ENCODE measurements around the gene TOMM22. TPM values are rescaled to one million over a fixed set of nuclear protein-coding genes. Genes with fewer than 3 reads are reported as not detected.

The TOMM22 gene
- total RNA-seq, 2 donors from 2014 or later, result 97.1 to 149 TPM

GRCh38 chr22:38685761-38686160 is 4.0 kb downstream of the TOMM22 start:
- no peaks in the 10 kb centered on the region for H3K9me3 ChIP-seq

GRCh38 chr22:38689651-38690050 is 7.9 kb downstream of the TOMM22 start:
- H3K27ac ChIP-seq, result no peak overlapping the region
- intact Hi-C loops (cut with DNase I), result no loop called here
- peak overlapping the region in 1 of 2 donors; percentile 38 for H3K9ac ChIP-seq (ENCODE audit: low read depth in 2 of 2, low read length in 2 of 2)
- H3K4me1 ChIP-seq, result peaks cover 7% of the 10 kb centered on the region
- TF ChIP-seq CTCF (IDR thresholded peaks at IDR 0.05), result no peak
- H3K36me3 ChIP-seq, result peaks cover 12% of the 10 kb centered on the region
- H3K9me3 ChIP-seq, result no peaks in the 10 kb centered on the region
- DNase-seq, result no peak
- H3K27me3 ChIP-seq, result no peaks in the 10 kb centered on the region
- no peak overlapping the region for H3K4me3 ChIP-seq

More at GRCh38 chr22:38685761-38686160, 4.0 kb downstream of the TOMM22 start:
- TF ChIP-seq CTCF (IDR thresholded peaks at IDR 0.05), result no peak
- no peak overlapping the region for H3K27ac ChIP-seq
- no peak for DNase-seq
- intact Hi-C loops (cut with DNase I), result no loop called here
- no peaks in the 10 kb centered on the region for H3K27me3 ChIP-seq
- no peak overlapping the region for H3K4me3 ChIP-seq
- peaks cover 7% of the 10 kb centered on the region for H3K4me1 ChIP-seq
- H3K9ac ChIP-seq (ENCODE audit: low read depth in 2 of 2, low read length in 2 of 2), result no peak overlapping the region
- H3K36me3 ChIP-seq, result peaks cover 19% of the 10 kb centered on the region

GRCh38 chr22:38694049-38694448 is 12.3 kb downstream of the TOMM22 start:
- Histone ChIP-seq H3K4me1 (peaks cover 19% of the 10 kb centered on the region), H3K36me3 (no peaks in the 10 kb centered on the region), H3K4me3 (no peak overlapping the region), H3K27ac (peak overlapping the region; percentile 87), H3K9me3 (no peaks in the 10 kb centered on the region), H3K27me3 (no peaks in the 10 kb centered on the region), H3K9ac (ENCODE audit: low read depth in 2 of 2, low read length in 2 of 2) (peak overlapping the region in 1 of 2 donors; percentile 72)
- DNase-seq, result peak; percentile 70
- TF ChIP-seq CTCF (IDR thresholded peaks at IDR 0.05), result no peak
- intact Hi-C loops (cut with DNase I), result no loop called here

GRCh38 chr22:38694940-38695339 is 13.2 kb downstream of the TOMM22 start:
- intact Hi-C loops (cut with DNase I), result no loop called here
- Histone ChIP-seq H3K27me3 (no peaks in the 10 kb centered on the region), H3K27ac (peak overlapping the region; percentile 87), H3K36me3 (no peaks in the 10 kb centered on the region), H3K4me1 (peaks cover 17% of the 10 kb centered on the region), H3K9ac (ENCODE audit: low read depth in 2 of 2, low read length in 2 of 2) (no peak overlapping the region), H3K4me3 (no peak overlapping the region), H3K9me3 (no peaks in the 10 kb centered on the region)
- TF ChIP-seq CTCF (IDR thresholded peaks at IDR 0.05), result no peak
- no peak for DNase-seq

- Histone ChIP-seq H3K9me3 (no peaks in the 10 kb centered on the region), H3K4me3 (peak overlapping the region; percentile 70), H3K27ac (peak overlapping the region; percentile 87), H3K4me1 (peaks cover 12% of the 10 kb centered on the region), H3K27me3 (no peaks in the 10 kb centered on the region), H3K36me3 (no peaks in the 10 kb centered on the region), H3K9ac (ENCODE audit: low read depth in 2 of 2, low read length in 2 of 2) (peak overlapping the region in 1 of 2 donors; percentile 58)
- TF ChIP-seq CTCF (IDR thresholded peaks at IDR 0.05), result no peak
- intact Hi-C loops (cut with DNase I), result no loop called here
- DNase-seq, result no peak
Observed at GRCh38 chr22:38696606-38697424, 15.1 kb downstream of the TOMM22 start.
